GM23248 (cell line): ENCODE results near the gene MSL1.

Experiments
- EZH2 ChIP-seq: fragments of 200-600 bp; sonication (generic); IDR thresholded peaks from 2 replicates; pipeline ENCODE4 v1.6.1; 2018; ENCODE audit warnings: antibody characterized with exemption, mild to moderate bottlenecking; ENCODE audit not compliant: insufficient read depth, poor library complexity, severe bottlenecking
- EZH2phosphoT487 ChIP-seq: fragments of 200-600 bp; sonication (generic); IDR thresholded peaks from 2 replicates; pipeline ENCODE4 v1.6.1; 2018; ENCODE audit warnings: antibody characterized with exemption, moderate library complexity, mild to moderate bottlenecking, low read depth; ENCODE audit not compliant: insufficient read depth

DNA sequence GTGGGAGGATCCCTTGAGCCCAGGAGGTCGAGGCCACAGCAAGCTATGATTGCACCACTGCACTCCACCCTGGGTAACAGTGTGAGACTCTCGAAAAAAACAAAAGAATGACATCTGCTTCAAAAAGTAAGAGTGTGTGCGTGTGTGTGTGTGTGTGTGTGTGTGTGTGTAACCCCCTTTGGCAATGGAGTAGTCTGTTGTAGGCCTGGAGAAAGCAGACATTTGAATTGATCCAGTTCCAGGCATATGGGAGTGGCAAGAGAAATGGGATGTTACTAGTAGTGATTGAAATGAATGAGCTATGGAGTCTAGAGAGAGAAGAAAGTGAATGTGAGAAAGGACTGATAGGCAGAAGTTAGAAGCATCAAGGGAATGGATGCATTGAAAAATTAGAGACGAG, 28.5 kb downstream of the MSL1 start:
- no peak for TF ChIP-seq EZH2
- no peak for TF ChIP-seq EZH2phosphoT487
